ENCODE data around the gene RBM20. TPM values are rescaled to one million over a fixed set of nuclear protein-coding genes. Genes with fewer than 3 reads are reported as not detected.

RBM20 gene
- total RNA-seq, 2 donors from 2014 or later = 51.7 to 59.9 TPM

DNA sequence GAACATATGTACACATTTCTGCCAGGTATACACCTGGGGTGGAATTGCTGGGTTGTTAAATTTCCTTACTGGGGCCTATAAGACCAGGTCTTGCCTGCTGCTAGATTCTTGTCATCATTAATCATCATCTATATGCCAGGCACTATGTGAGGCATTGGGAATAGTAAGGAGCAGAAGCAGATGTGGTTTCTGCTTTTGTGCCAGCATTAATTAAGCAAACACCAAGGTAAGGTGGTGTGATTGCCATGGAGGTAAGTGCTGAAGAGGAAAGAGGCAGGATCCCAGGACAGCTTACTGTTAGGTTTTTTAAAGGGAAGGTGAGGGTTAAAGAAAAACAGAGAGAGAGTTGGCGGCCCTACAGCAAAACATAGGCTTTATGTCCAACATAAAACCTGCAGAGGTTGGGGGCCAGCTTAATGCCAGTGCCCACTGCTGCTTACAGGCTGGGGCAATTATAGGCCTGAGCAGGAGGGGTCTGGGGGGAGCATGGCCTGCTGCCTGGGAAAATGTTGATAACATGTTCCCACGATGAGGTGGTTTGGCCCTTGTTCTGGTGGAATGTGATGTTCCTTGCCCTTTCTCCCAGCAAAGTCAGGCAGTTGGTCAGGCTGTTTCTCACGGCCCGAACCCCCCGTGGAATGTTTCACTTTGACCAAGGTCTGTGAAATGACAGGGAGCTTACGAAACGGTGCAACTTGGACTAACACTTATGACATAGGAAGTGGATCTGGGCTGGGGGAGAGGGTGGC lies 93.9 kb downstream of the RBM20 start:
- Histone ChIP-seq H3K4me1 (peaks cover 0 to 61% of the 10 kb centered on the region in 2 donors), H3K27me3 (no peaks in the 10 kb centered on the region), H3K36me3 (no peaks in the 10 kb centered on the region), H3K9me3 (no peaks in the 10 kb centered on the region), H3K4me3 (peak overlapping the region in 1 of 2 donors; percentile 1), H3K27ac (peak overlapping the region; percentile 80 to 84)
- no peak for DNase-seq (ENCODE audit: low spot score)
- TF ChIP-seq, protein P1, sequence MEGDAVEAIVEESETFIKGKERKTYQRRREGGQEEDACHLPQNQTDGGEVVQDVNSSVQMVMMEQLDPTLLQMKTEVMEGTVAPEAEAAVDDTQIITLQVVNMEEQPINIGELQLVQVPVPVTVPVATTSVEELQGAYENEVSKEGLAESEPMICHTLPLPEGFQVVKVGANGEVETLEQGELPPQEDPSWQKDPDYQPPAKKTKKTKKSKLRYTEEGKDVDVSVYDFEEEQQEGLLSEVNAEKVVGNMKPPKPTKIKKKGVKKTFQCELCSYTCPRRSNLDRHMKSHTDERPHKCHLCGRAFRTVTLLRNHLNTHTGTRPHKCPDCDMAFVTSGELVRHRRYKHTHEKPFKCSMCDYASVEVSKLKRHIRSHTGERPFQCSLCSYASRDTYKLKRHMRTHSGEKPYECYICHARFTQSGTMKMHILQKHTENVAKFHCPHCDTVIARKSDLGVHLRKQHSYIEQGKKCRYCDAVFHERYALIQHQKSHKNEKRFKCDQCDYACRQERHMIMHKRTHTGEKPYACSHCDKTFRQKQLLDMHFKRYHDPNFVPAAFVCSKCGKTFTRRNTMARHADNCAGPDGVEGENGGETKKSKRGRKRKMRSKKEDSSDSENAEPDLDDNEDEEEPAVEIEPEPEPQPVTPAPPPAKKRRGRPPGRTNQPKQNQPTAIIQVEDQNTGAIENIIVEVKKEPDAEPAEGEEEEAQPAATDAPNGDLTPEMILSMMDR (IDR thresholded peaks at IDR 0.05) = no peak

DNA sequence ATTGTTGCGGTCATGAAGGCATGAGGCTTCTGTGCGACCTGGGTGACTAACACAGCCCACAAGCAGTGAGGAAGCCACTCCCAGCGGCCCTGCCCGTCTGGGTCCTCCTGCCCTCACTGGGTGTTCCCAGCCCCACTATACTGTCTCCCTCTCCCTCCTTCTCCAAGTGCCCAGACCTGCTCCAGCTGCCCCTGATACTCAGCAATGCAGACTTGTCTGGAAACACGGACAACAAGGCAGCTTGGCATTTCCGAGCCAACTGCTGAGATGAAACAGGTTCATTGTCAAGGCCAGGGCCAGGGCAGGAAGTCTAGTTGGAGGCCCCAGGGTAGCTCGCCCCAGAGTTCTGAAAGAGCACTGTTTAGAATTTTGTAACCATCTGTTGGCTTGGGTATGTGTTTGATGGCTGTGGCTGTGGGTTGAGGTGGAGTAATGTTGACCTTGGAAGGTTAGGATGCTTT lies 95.7 kb downstream of the RBM20 start:
- no peak for DNase-seq (ENCODE audit: low spot score)
- H3K27ac ChIP-seq = peak overlapping the region; percentile 80 to 84
- H3K27me3 ChIP-seq = no peaks in the 10 kb centered on the region
- H3K4me1 ChIP-seq = peaks cover 0 to 61% of the 10 kb centered on the region in 2 donors
- no peaks in the 10 kb centered on the region for H3K9me3 ChIP-seq
- TF ChIP-seq, protein P1 (IDR thresholded peaks at IDR 0.05) = no peak
- H3K36me3 ChIP-seq = no peaks in the 10 kb centered on the region
- H3K4me3 ChIP-seq = no peak overlapping the region

DNA sequence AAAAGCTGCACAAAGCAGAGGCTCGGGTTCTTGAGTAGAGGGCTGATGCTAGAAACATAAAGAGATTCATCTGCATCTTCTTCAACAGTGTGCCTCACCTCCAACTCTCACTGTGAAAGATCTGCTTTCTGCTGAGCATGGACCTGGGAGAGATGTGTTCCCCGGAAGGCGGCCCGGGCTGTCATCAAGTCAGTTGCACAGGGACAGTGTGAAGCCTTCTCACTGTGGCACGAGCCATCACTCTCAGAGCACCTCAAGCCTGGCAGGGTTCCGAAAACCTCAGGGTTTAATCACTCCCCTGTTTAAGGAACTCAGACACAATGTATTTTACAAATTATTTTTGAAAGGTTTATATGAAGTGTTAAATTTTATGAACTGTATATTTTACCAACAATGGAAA lies 98.7 kb downstream of the RBM20 start:
- Histone ChIP-seq H3K4me1 (peaks cover 0 to 78% of the 10 kb centered on the region in 2 donors), H3K27ac (peak overlapping the region; percentile 80 to 84), H3K36me3 (no peaks in the 10 kb centered on the region), H3K9me3 (no peaks in the 10 kb centered on the region), H3K4me3 (no peak overlapping the region), H3K27me3 (no peaks in the 10 kb centered on the region)
- DNase-seq (ENCODE audit: low spot score) = no peak
- TF ChIP-seq, protein P1 (IDR thresholded peaks at IDR 0.05) = no peak

DNA sequence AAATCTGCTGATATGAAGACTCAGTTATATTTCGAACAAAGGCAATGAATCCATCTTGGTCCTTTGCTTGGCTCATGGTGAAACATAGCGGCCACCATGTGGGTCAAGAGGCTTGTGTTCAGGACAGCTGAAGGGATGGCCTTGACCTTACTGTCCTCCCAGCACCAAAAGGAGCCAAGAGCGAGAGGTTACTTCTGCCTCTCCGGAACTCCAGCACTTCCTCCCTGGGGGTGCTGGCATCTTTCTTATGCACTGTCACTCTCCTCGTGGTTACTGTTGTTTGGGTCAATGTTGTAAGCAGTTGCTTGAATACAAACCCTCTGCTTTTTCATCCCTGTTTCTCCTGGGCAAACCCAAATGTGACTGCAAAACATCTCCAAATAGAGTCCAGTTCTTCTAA lies 100.6 kb downstream of the RBM20 start:
- Histone ChIP-seq H3K4me1 (peaks cover 0 to 58% of the 10 kb centered on the region in 2 donors), H3K9me3 (peaks cover 0 to 8% of the 10 kb centered on the region in 2 donors), H3K4me3 (no peak overlapping the region), H3K27ac (peak overlapping the region; percentile 80 to 84), H3K36me3 (no peaks in the 10 kb centered on the region), H3K27me3 (no peaks in the 10 kb centered on the region)
- TF ChIP-seq, protein P1 (IDR thresholded peaks at IDR 0.05) = no peak
- no peak for DNase-seq (ENCODE audit: low spot score)

DNA sequence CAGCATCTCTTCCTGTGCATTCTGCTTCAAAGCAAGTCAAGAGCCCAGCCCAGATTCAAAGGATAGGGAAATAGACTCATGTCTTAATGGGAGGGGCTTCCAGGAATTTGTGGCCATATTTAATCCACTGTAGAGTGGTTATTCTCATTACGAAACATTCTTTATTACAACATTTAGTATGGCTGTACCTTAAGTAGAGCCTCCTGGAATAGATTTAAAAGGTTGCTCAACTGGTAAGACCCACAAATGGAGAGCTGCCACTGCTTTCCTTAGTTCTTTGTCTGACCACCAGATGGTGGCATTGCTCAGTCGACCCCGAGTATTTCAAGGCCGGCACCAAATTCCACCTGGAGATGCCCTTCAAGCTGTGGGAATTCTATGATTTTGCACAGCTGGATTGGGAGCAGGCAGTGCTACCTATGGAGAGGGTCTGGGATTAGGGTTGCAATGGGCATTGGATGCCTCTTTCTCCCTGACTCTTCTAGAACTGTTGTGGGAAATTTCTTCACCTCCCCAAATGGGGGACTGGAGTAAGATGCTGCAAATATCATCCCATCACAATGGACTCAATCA lies 102.2 kb downstream of the RBM20 start:
- Histone ChIP-seq H3K9me3 (peaks cover 0 to 8% of the 10 kb centered on the region in 2 donors), H3K4me1 (peaks cover 0 to 44% of the 10 kb centered on the region in 2 donors), H3K27ac (peak overlapping the region; percentile 60 to 80), H3K27me3 (no peaks in the 10 kb centered on the region), H3K36me3 (no peaks in the 10 kb centered on the region), H3K4me3 (no peak overlapping the region)
- DNase-seq (ENCODE audit: low spot score) = peak; percentile 79
- TF ChIP-seq, protein P1 (IDR thresholded peaks at IDR 0.05) = peak; percentile 51 to 83
